K562 (cell line): ENCODE measurements around the gene SNAI1. TPM values are rescaled to one million over a fixed set of nuclear protein-coding genes. Genes with fewer than 3 reads are reported as not detected.

ENCODE experiments used
- MTA3 ChIP-seq: fragments of 450-650 bp; formaldehyde crosslinking; IDR thresholded peaks from 2 replicates; pipeline ENCODE4 v1.6.1; 2017; ENCODE audit warnings: mild to moderate bottlenecking, borderline replicate concordance
- PHF20 ChIP-seq: fragments of 450-650 bp; IDR thresholded peaks from 2 replicates; pipeline ENCODE4 v1.6.1; 2018; ENCODE audit not compliant: partially characterized antibody
- PML ChIP-seq: IDR thresholded peaks from 2 replicates; pipeline ENCODE4 v1.6.1; 2012; ENCODE audit warnings: low read length, inconsistent platforms
- RBM25 ChIP-seq: fragments of 200-400 bp; formaldehyde crosslinking; IDR thresholded peaks from 2 replicates; pipeline ENCODE4 v1.6.1; 2018; ENCODE audit warnings: low read length, low read depth, moderate library complexity; ENCODE audit not compliant: severe bottlenecking
- RNF2 ChIP-seq: sonication (generic); IDR thresholded peaks from 2 replicates; pipeline ENCODE4 v1.6.1; 2016
- polyA plus RNA-seq, 8 experiments: library from polyadenylated mRNA; depleted of rRNA in 4 of 8; stranded (reverse) in 5 of 8; unstranded in 3 of 8; fragments of >200 nt; fragmentation: Nextera tagmentation in 2 of 8; fragmentation: Illumina TruSeq in 1 of 8; extraction: Ambion mirVana in 2 of 8; extraction: Trizol in 1 of 8; gene quantifications; 2 replicates each; pipeline versions ENCODE4 v1.2.1 to v1.2.3, GENCODE V29; 2011 to 2014; ENCODE audit warnings: inconsistent platforms in 1 of 8, missing spikeins in 1 of 8
- total RNA-seq, 7 experiments: library from RNA; depleted of rRNA in 6 of 7; stranded (reverse); fragments of >200 nt in 6 of 7; fragmentation: Illumina TruSeq in 2 of 7; extraction: Trizol in 2 of 7; gene quantifications; 2 replicates each; pipeline versions ENCODE4 v1.2.1 to v1.2.3, GENCODE V29; 2011 to 2021; ENCODE audit warnings: low replicate concordance in 1 of 7
- TF ChIP-seq, protein P1 (sequence below), 2 experiments: fragments of 450-650 bp; formaldehyde crosslinking in 1 of 2; IDR thresholded peaks; 2 replicates each; pipeline versions ENCODE4 v1.4.0 to v1.6.1; 2014 to 2020; ENCODE audit warnings: mild to moderate bottlenecking in 2 of 2, borderline replicate concordance in 1 of 2, low read depth in 1 of 2
- TF ChIP-seq, protein P2 (sequence below): fragments of 450-650 bp; IDR thresholded peaks from 2 replicates; pipeline ENCODE4 v1.7.1; 2018; ENCODE audit warnings: mild to moderate bottlenecking, low read depth; ENCODE audit not compliant: partially characterized antibody
- TF ChIP-seq, protein P3 (sequence below): fragments of 250-450 bp; sonication (Bioruptor Pico); IDR thresholded peaks from 2 replicates; pipeline ENCODE4 v1.8.0; 2021; ENCODE audit warnings: moderate library complexity, mild to moderate bottlenecking, inconsistent platforms
- TF ChIP-seq, protein P4 (sequence below): fragments of 450-650 bp; IDR thresholded peaks from 2 replicates; pipeline ENCODE4 v1.6.1; 2016; ENCODE audit warnings: low read depth, mild to moderate bottlenecking, moderate library complexity
- TF ChIP-seq, protein P5 (sequence below), 2 experiments: fragments of 250-450 bp in 1 of 2; fragments of 450-650 bp in 1 of 2; sonication (Bioruptor Pico) in 1 of 2; IDR thresholded peaks; 2 replicates each; pipeline versions ENCODE4 v1.6.1 to v1.8.0; 2016 to 2021; ENCODE audit warnings: mild to moderate bottlenecking in 2 of 2, moderate library complexity in 2 of 2, missing compliant biosample characterization in 1 of 2, missing genetic modification characterization in 1 of 2

Gene SNAI1
- total and polyA plus RNA-seq, 9 of the 15 experiments (the other 6 are each of a cell fraction or from before 2014, with no cell fraction given): 0.32 to 11.6 (median 2.0) TPM

DNA sequence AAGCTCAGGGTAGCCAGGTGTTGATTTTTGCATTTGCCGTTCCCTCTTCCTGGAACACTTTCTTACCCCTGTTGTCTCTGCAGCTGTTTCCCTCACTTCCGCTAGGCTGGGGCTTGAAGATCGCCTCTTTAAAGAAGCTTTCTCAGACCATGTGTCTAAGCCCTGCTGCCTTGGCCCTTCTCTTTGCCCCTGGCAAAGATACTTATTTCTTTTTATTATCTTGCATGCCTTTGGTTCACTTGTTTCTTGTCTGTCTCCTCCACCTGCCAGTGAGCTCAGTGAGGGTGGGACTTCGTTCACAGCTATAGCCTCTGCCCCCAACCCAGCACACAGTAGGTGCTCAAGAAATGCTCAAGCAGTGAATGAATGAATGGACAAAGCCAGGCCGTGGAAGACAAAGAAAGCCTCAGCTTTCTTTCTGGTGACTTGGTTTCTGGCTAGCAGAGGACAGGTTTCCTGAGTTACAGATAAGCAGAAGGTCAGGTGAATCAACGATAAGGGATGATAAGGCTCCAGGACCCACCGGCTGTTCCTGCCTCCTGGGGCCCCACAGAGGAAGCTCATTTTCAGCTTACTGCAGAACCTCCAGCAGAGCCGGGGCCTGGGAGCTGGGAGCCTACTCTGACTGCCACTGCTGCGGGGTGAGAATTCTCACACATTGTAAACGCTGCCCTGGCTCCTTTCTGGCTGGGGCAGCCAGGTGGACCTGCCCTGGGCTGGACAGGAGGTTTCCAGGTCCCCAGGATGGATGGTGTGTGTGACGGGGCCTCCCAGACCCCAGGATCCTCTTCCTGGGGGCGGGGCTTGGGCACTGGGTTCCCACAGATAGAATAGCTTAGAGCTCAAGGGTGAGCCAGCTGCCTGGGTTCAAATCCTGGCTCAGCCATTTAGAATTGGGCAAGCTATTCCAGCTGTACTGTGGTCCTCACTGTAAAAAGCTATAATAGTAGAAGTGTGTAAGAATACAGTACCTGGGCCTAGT is 29.8 kb downstream of the SNAI1 start (continued):
- TF ChIP-seq, protein P1, sequence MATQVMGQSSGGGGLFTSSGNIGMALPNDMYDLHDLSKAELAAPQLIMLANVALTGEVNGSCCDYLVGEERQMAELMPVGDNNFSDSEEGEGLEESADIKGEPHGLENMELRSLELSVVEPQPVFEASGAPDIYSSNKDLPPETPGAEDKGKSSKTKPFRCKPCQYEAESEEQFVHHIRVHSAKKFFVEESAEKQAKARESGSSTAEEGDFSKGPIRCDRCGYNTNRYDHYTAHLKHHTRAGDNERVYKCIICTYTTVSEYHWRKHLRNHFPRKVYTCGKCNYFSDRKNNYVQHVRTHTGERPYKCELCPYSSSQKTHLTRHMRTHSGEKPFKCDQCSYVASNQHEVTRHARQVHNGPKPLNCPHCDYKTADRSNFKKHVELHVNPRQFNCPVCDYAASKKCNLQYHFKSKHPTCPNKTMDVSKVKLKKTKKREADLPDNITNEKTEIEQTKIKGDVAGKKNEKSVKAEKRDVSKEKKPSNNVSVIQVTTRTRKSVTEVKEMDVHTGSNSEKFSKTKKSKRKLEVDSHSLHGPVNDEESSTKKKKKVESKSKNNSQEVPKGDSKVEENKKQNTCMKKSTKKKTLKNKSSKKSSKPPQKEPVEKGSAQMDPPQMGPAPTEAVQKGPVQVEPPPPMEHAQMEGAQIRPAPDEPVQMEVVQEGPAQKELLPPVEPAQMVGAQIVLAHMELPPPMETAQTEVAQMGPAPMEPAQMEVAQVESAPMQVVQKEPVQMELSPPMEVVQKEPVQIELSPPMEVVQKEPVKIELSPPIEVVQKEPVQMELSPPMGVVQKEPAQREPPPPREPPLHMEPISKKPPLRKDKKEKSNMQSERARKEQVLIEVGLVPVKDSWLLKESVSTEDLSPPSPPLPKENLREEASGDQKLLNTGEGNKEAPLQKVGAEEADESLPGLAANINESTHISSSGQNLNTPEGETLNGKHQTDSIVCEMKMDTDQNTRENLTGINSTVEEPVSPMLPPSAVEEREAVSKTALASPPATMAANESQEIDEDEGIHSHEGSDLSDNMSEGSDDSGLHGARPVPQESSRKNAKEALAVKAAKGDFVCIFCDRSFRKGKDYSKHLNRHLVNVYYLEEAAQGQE (IDR thresholded peaks at IDR 0.05; ENCODE audit: borderline replicate concordance): peak; percentile 19; the same call in 1 of the 2 replicates
- TF ChIP-seq, protein P1 (CRISPR knock-in tag; IDR thresholded peaks at IDR 0.05; ENCODE audit: low read depth): 0 out of 2 replicates have a peak, but pooled peaks have one; percentile 25
- TF ChIP-seq, protein P2, sequence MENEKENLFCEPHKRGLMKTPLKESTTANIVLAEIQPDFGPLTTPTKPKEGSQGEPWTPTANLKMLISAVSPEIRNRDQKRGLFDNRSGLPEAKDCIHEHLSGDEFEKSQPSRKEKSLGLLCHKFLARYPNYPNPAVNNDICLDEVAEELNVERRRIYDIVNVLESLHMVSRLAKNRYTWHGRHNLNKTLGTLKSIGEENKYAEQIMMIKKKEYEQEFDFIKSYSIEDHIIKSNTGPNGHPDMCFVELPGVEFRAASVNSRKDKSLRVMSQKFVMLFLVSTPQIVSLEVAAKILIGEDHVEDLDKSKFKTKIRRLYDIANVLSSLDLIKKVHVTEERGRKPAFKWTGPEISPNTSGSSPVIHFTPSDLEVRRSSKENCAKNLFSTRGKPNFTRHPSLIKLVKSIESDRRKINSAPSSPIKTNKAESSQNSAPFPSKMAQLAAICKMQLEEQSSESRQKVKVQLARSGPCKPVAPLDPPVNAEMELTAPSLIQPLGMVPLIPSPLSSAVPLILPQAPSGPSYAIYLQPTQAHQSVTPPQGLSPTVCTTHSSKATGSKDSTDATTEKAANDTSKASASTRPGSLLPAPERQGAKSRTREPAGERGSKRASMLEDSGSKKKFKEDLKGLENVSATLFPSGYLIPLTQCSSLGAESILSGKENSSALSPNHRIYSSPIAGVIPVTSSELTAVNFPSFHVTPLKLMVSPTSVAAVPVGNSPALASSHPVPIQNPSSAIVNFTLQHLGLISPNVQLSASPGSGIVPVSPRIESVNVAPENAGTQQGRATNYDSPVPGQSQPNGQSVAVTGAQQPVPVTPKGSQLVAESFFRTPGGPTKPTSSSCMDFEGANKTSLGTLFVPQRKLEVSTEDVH: no peak
- TF ChIP-seq PML (peak; percentile 69; the same call in 1 of the 2 replicates), MTA3 (0 out of 2 replicates have a peak, but pooled peaks have one; percentile 21), RNF2 (peak; percentile 59; the same call in 1 of the 2 replicates), PHF20 (peak; percentile 16), RBM25 (peak; percentile 41)
- TF ChIP-seq, protein P3, sequence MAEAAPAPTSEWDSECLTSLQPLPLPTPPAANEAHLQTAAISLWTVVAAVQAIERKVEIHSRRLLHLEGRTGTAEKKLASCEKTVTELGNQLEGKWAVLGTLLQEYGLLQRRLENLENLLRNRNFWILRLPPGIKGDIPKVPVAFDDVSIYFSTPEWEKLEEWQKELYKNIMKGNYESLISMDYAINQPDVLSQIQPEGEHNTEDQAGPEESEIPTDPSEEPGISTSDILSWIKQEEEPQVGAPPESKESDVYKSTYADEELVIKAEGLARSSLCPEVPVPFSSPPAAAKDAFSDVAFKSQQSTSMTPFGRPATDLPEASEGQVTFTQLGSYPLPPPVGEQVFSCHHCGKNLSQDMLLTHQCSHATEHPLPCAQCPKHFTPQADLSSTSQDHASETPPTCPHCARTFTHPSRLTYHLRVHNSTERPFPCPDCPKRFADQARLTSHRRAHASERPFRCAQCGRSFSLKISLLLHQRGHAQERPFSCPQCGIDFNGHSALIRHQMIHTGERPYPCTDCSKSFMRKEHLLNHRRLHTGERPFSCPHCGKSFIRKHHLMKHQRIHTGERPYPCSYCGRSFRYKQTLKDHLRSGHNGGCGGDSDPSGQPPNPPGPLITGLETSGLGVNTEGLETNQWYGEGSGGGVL (CRISPR knock-in tag): no peak
- TF ChIP-seq, protein P4, sequence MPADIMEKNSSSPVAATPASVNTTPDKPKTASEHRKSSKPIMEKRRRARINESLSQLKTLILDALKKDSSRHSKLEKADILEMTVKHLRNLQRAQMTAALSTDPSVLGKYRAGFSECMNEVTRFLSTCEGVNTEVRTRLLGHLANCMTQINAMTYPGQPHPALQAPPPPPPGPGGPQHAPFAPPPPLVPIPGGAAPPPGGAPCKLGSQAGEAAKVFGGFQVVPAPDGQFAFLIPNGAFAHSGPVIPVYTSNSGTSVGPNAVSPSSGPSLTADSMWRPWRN: peak; percentile 20; the same call in 1 of the 2 replicates
- TF ChIP-seq, protein P5, sequence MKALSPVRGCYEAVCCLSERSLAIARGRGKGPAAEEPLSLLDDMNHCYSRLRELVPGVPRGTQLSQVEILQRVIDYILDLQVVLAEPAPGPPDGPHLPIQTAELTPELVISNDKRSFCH (CRISPR knock-in tag; IDR thresholded peaks at IDR 0.05): no peak
- TF ChIP-seq, protein P5 (tag; IDR thresholded peaks at IDR 0.05): 0 out of 2 replicates have a peak, but pooled peaks have one; percentile 29
